IPS-11a (cell line): ENCODE measurements around the gene CROCC.
"Not testable (repeated sequence)": the region's sequence is repeated elsewhere in the genome, so short reads cannot be mapped to it uniquely, and the experiment has no call there.

ENCODE experiments used
- H3K4me3 ChIP-seq: one replicate; pipeline ENCODE4 v1.5.1; 2013; ENCODE audit warnings: low read depth, low read length, control low read depth

Gene CROCC

GRCh38 chr1:16913833-16914662, 7.7 kb upstream of the CROCC start:
- peak overlapping the region; percentile 67 for H3K4me3 ChIP-seq

GRCh38 chr1:16914928-16915626, 6.7 kb upstream of the CROCC start:
- H3K4me3 ChIP-seq: not testable (repeated sequence)

- no peak overlapping the region for H3K4me3 ChIP-seq
Observed at GRCh38 chr1:16915627-16915973, 6.1 kb upstream of the CROCC start.

- H3K4me3 ChIP-seq: not testable (repeated sequence)
Observed at GRCh38 chr1:16916036-16916880, 5.5 kb upstream of the CROCC start.

- no peak overlapping the region for H3K4me3 ChIP-seq
Observed at GRCh38 chr1:16918371-16918770, 3.4 kb upstream of the CROCC start.

- not testable (repeated sequence) for H3K4me3 ChIP-seq
Observed at GRCh38 chr1:16918936-16919665, 2.6 kb upstream of the CROCC start.

- no peak overlapping the region for H3K4me3 ChIP-seq
Observed at GRCh38 chr1:16920951-16921350, 780 bp upstream of the CROCC start.

- H3K4me3 ChIP-seq: peak overlapping the region; percentile 65
Observed at GRCh38 chr1:16922466-16922865, 735 bp downstream of the CROCC start.

- H3K4me3 ChIP-seq: no peak overlapping the region
Observed at GRCh38 chr1:16922885-16923431, 1.2 kb downstream of the CROCC start.

GRCh38 chr1:16924216-16924918, 2.6 kb downstream of the CROCC start:
- no peak overlapping the region for H3K4me3 ChIP-seq

- H3K4me3 ChIP-seq: no peak overlapping the region
Observed at GRCh38 chr1:16924919-16925477, 3.3 kb downstream of the CROCC start.

GRCh38 chr1:16925635-16926490, 4.1 kb downstream of the CROCC start:
- H3K4me3 ChIP-seq: no peak overlapping the region

GRCh38 chr1:16926491-16927073, 4.9 kb downstream of the CROCC start:
- no peak overlapping the region for H3K4me3 ChIP-seq

GRCh38 chr1:16927256-16927655, 5.5 kb downstream of the CROCC start:
- no peak overlapping the region for H3K4me3 ChIP-seq

GRCh38 chr1:16927711-16928485, 6.2 kb downstream of the CROCC start:
- no peak overlapping the region for H3K4me3 ChIP-seq

- not testable (repeated sequence) for H3K4me3 ChIP-seq
Observed at GRCh38 chr1:16929146-16930041, 7.7 kb downstream of the CROCC start.
